ENCODE data around the gene POLR2L.

DNA sequence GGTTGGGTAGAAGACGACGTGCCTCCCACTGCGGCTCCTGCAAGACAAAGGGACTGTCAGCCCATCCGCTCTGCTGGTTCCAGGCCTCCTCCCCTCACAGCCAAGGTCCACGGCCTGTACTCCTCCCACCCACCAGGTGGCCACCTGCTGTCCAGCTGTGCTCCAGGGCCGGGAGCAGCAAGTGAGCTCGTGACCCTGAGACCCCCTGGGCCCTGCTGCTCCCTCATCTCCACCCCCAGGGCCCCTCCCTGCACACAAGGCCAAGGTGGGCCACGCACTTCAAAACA is 27.7 kb upstream of the POLR2L start:
- TF ChIP-seq, protein P1, sequence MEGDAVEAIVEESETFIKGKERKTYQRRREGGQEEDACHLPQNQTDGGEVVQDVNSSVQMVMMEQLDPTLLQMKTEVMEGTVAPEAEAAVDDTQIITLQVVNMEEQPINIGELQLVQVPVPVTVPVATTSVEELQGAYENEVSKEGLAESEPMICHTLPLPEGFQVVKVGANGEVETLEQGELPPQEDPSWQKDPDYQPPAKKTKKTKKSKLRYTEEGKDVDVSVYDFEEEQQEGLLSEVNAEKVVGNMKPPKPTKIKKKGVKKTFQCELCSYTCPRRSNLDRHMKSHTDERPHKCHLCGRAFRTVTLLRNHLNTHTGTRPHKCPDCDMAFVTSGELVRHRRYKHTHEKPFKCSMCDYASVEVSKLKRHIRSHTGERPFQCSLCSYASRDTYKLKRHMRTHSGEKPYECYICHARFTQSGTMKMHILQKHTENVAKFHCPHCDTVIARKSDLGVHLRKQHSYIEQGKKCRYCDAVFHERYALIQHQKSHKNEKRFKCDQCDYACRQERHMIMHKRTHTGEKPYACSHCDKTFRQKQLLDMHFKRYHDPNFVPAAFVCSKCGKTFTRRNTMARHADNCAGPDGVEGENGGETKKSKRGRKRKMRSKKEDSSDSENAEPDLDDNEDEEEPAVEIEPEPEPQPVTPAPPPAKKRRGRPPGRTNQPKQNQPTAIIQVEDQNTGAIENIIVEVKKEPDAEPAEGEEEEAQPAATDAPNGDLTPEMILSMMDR (IDR thresholded peaks at IDR 0.05) = peak in 1 of 7 experiments; percentile 16
- no peak for TF ChIP-seq POLR2A (IDR thresholded peaks at IDR 0.05)

All from body of pancreas (tissue), 4 donors.